Choroid plexus epithelial cell (primary cell): ENCODE measurements around the gene NDUFC1.

ENCODE experiments used
- DNase-seq: peaks from one replicate; pipeline ENCODE4 v3.0.0-alpha.2; 2010; ENCODE audit warnings: low read depth
- H3K4me3 ChIP-seq: 2 replicates; pipeline ENCODE4 v1.5.1; 2011; ENCODE audit warnings: low read depth, mild to moderate bottlenecking, control low read depth, low read length, moderate library complexity
- CTCF ChIP-seq: conservative IDR thresholded peaks from 2 replicates; pipeline ENCODE4 v1.5.1; 2011; ENCODE audit warnings: low read depth, mild to moderate bottlenecking, control low read depth, inconsistent platforms, low read length, moderate library complexity

Gene NDUFC1

DNA sequence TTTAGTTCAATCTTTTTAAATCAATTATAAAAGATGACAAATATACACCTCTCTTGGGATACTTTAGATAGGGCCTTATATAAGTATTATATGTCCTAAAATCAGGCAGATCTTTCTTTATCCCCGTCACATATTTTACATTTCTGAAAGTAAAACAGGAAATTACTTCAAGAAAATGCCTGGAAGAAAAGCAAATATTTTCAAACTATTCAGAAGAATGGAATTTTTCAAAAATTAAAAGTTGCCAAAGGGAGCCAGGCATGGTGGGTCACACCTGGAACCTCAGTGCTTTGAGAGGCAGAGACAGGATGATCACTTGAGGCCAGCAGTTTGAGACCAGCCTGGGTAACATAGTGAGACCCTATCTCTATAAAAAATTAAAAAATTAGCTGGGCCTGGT, 56.7 kb downstream of the NDUFC1 start:
- H3K4me3 ChIP-seq = no peak overlapping the region
- DNase-seq = peak; percentile 54
- no peak for TF ChIP-seq CTCF

GRCh38 chr4:139243448-139244365, 58.6 kb downstream of the NDUFC1 start:
- DNase-seq = peak; percentile 97
- no peak for TF ChIP-seq CTCF
- no peak overlapping the region for H3K4me3 ChIP-seq

DNA sequence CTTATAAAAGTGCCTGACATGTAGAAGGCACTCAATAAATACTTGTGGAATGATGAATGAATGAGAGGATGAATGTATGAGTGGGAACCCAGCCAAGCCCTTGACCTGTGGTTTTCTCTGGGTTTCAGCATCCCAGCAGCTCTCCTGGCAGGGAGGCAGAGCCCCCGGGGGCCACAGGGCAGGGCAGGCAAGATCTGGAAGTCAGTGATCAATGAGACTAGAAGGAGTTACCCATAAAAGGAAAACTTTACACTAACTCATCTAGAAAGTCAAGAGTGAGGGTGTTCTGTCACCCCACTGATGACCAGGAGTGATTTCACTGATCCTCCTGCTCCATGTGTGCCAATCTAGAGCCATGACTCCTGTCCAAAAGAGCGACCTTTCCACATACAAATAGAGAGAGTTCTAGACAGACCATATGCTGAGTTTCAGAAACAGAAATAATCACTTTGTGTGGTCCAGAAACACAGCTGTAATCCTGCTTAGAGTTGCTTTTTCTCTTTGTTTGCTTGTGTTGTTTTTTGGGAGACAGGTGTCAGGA, 59.7 kb downstream of the NDUFC1 start:
- peak; percentile 87 for DNase-seq
- no peak overlapping the region for H3K4me3 ChIP-seq
- TF ChIP-seq CTCF = no peak

GRCh38 chr4:139241784-139242151, 60.5 kb downstream of the NDUFC1 start:
- no peak for DNase-seq
- no peak for TF ChIP-seq CTCF
- H3K4me3 ChIP-seq = no peak overlapping the region

DNA sequence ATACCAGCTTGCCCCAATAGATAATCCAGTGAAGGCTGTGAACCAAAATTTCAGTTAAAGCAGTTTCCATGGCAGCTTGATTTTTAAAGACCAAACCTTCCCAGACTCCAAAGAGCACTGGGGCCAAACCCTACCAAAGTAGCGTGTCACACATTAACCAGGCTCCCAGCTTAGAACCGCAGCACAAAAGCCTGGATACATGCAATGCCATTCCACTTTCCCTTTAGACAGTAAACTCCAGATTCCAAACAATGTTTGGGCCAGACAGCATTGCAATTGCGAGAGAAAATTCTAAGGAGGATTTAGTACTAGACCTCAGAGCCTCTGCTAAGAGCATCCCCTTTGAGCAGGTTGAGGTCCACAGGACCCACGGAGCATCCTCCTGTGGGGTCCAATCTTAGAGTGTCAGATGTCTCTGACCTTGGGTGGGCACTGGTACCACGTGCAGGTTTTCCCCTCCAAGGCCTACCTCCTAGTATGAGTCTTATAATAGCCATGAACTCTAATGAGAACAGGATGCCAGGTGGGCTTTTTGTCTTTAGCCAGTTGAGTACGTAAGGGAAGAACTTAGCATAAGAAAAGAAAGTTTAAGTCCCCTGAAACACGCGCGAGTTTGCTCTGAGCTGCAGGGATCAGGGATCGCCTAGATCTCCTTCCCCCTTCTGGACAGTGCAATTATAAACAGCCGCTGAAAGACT, 61.0 kb downstream of the NDUFC1 start:
- no peak for TF ChIP-seq CTCF
- no peak overlapping the region for H3K4me3 ChIP-seq
- no peak for DNase-seq
